NT2/D1 (cell line): ENCODE measurements around the gene ZMAT5.

Experiments
- SUZ12 ChIP-seq: IDR thresholded peaks from 2 replicates; pipeline ENCODE4 v1.6.1; 2011; ENCODE audit not compliant: insufficient read length, insufficient read depth; ENCODE audit errors: extremely low read depth
- ZNF274 ChIP-seq: IDR thresholded peaks from 2 replicates; pipeline ENCODE4 v1.6.1; 2011; ENCODE audit warnings: mild to moderate bottlenecking, low read depth, low read length

GRCh38 chr22:29750559-29751538, 16.0 kb downstream of the ZMAT5 start:
- no peak for TF ChIP-seq ZNF274
- no peak for TF ChIP-seq SUZ12
